Neural cell (in vitro differentiated cells): ENCODE data around the gene NUDT16.

Experiments
- CTCF ChIP-seq: fragments of 450-650 bp; IDR thresholded peaks from 2 replicates; pipeline ENCODE4 v1.5.1; 2014; ENCODE audit warnings: antibody characterized with exemption, mild to moderate bottlenecking, moderate library complexity; ENCODE audit not compliant: poor library complexity, severe bottlenecking
- EP300 ChIP-seq: fragments of 450-650 bp; conservative IDR thresholded peaks from 2 replicates; pipeline ENCODE4 v1.6.1; 2014; ENCODE audit warnings: antibody characterized with exemption, mild to moderate bottlenecking, moderate library complexity; ENCODE audit not compliant: poor library complexity, severe bottlenecking
- EZH2 ChIP-seq: fragments of 200-600, 300-800 bp; shearing (Covaris generic), sonication (generic); IDR thresholded peaks from 2 replicates; pipeline ENCODE4 v1.6.1; 2014; ENCODE audit warnings: antibody characterized with exemption, low read length, borderline replicate concordance, mild to moderate bottlenecking; ENCODE audit not compliant: insufficient read depth, poor library complexity, severe bottlenecking
- MXI1 ChIP-seq: fragments of 450-650 bp; conservative IDR thresholded peaks from 2 replicates; pipeline ENCODE4 v1.6.1; 2014; ENCODE audit warnings: antibody characterized with exemption, mild to moderate bottlenecking; ENCODE audit not compliant: poor library complexity, severe bottlenecking
- POLR2AphosphoS5 ChIP-seq: IDR thresholded peaks from 2 replicates; pipeline ENCODE4 v1.6.1; 2012
- RAD21 ChIP-seq: fragments of 450-650 bp; conservative IDR thresholded peaks from 2 replicates; pipeline ENCODE4 v1.6.1; 2014; ENCODE audit warnings: antibody characterized with exemption, mild to moderate bottlenecking, moderate library complexity
- TAF1 ChIP-seq: IDR thresholded peaks from 2 replicates; pipeline ENCODE4 v1.6.1; 2012; ENCODE audit warnings: low read depth

DNA sequence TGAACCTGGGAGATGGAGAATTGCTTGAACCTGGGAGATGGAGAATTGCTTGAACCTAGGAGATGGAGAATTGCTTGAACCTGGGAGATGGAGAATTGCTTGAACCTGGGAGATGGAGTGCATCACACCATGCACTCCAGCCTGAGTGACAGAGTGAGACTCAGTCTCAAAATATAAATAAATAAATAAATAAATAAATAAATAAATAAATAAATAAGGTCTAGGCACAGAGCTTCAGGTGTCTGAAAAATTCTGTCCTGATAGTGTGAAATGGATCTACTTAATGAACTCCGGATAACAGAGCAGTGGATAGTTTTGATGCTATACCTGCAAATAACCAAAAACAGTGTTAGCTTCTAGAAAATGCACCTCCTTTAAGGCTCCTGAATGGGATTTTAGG lies 24.3 kb upstream of the NUDT16 start:
- TF ChIP-seq CTCF (no peak), RAD21 (no peak), EZH2 (no peak), POLR2AphosphoS5 (no peak), EP300 (no peak), TAF1 (no peak), MXI1 (no peak)
